Mesendoderm (in vitro differentiated cells): ENCODE results near the gene XPO5. TPM values are rescaled to one million over a fixed set of nuclear protein-coding genes. Genes with fewer than 3 reads are reported as not detected.

Experiments used
- DNase-seq: peaks from one replicate; pipeline ENCODE4 v3.0.0; 2013
- H2AK5ac ChIP-seq: 2 replicates; pipeline ENCODE4 v1.6.1; 2013; ENCODE audit warnings: low read length, inconsistent platforms
- H2BK120ac ChIP-seq: 2 replicates; pipeline ENCODE4 v1.6.1; 2013; ENCODE audit warnings: low read depth, mild to moderate bottlenecking, low read length, moderate library complexity, mixed read lengths
- H2BK15ac ChIP-seq: replicated peaks from 2 replicates; pipeline ENCODE4 v1.6.1; 2013; ENCODE audit warnings: low read depth, mild to moderate bottlenecking, moderate library complexity
- H2BK5ac ChIP-seq: 2 replicates; pipeline ENCODE4 v1.6.1; 2013; ENCODE audit warnings: low read length, inconsistent platforms
- H3K18ac ChIP-seq: 2 replicates; pipeline ENCODE4 v1.6.1; 2013; ENCODE audit warnings: mild to moderate bottlenecking, low read length, mixed read lengths
- H3K23ac ChIP-seq: one replicate; pipeline ENCODE4 v1.6.1; 2013; ENCODE audit warnings: low read length
- H3K27ac ChIP-seq: 2 replicates; pipeline ENCODE4 v1.5.1; 2013; ENCODE audit warnings: low read depth, mild to moderate bottlenecking, inconsistent platforms, low read length, moderate library complexity
- H3K27me3 ChIP-seq: 2 replicates; pipeline ENCODE4 v1.6.1; 2013; ENCODE audit warnings: low read length, control low read depth, mild to moderate bottlenecking, inconsistent platforms; ENCODE audit not compliant: insufficient read depth, poor library complexity
- H3K36me3 ChIP-seq: 2 replicates; pipeline ENCODE4 v1.6.1; 2013; ENCODE audit warnings: low read length, inconsistent platforms; ENCODE audit not compliant: control insufficient read depth, insufficient read depth
- H3K4ac ChIP-seq: one replicate; pipeline ENCODE4 v1.6.1; 2013; ENCODE audit warnings: low read depth, mild to moderate bottlenecking, low read length, moderate library complexity
- H3K4me1 ChIP-seq: 2 replicates; pipeline ENCODE4 v1.6.1; 2013; ENCODE audit warnings: low read depth, low read length, inconsistent platforms; ENCODE audit not compliant: control insufficient read depth
- H3K4me2 ChIP-seq: 2 replicates; pipeline ENCODE4 v1.6.1; 2013; ENCODE audit warnings: low read length
- H3K4me3 ChIP-seq: 2 replicates; pipeline ENCODE4 v1.5.1; 2013; ENCODE audit warnings: mild to moderate bottlenecking, low read length
- H3K56ac ChIP-seq: one replicate; pipeline ENCODE4 v1.6.1; 2013; ENCODE audit warnings: low read length
- H3K79me1 ChIP-seq: 2 replicates; pipeline ENCODE4 v1.6.1; 2013; ENCODE audit warnings: low read length, inconsistent platforms
- H3K79me2 ChIP-seq: 2 replicates; pipeline ENCODE4 v1.6.1; 2013; ENCODE audit warnings: mild to moderate bottlenecking, low read length; ENCODE audit not compliant: control insufficient read depth, insufficient read depth
- H3K9ac ChIP-seq: 2 replicates; pipeline ENCODE4 v1.6.1; 2013; ENCODE audit warnings: low read length, inconsistent platforms
- H4K5ac ChIP-seq: one replicate; pipeline ENCODE4 v1.6.1; 2013; ENCODE audit warnings: low read length
- H4K8ac ChIP-seq: one replicate; pipeline ENCODE4 v1.6.1; 2013; ENCODE audit warnings: low read depth, mild to moderate bottlenecking, control low read depth, low read length, moderate library complexity
- WGBS: extraction: QIAGEN DNeasy Blood & Tissue Kit; methylation state at CpG from one replicate; pipeline ENCODE4 v1.1.7; 2013; ENCODE audit warnings: low lambda C conversion rate, missing lambda C conversion rate; ENCODE audit not compliant: insufficient coverage; ENCODE audit errors: extremely low coverage; 5-methylcytosine and 5-hydroxymethylcytosine counted together
- small RNA-seq: library from polyadenylated mRNA; stranded (forward); fragments of <200 nt; extraction: miRNeasy Mini kit (QIAGEN cat#:217004); gene quantifications from one replicate; pipeline ENCODE3, GENCODE V24; 2013; ENCODE audit not compliant: insufficient read depth

Gene XPO5

GRCh38 chr6:43476746-43477145 lies 99.1 kb downstream of the XPO5 start:
- Histone ChIP-seq H3K23ac (no peak overlapping the region), H2AK5ac (no peak overlapping the region), H4K8ac (no peak overlapping the region), H4K5ac (no peak overlapping the region), H3K36me3 (no peaks in the 10 kb centered on the region), H3K4me3 (no peak overlapping the region), H3K56ac (peak overlapping the region; percentile 76), H3K4ac (no peak overlapping the region), H3K4me1 (peaks cover 9% of the 10 kb centered on the region), H2BK5ac (no peak overlapping the region), H3K79me2 (peaks cover 17% of the 10 kb centered on the region), H2BK120ac (no peak overlapping the region), H3K9ac (peak overlapping the region; percentile 63), H3K27me3 (no peaks in the 10 kb centered on the region), H3K79me1 (peaks cover 16% of the 10 kb centered on the region), H3K18ac (no peak overlapping the region), H3K4me2 (peak overlapping the region; percentile 37), H2BK15ac (no peak overlapping the region), H3K27ac (no peak overlapping the region)
- no peak for DNase-seq
- no CpG with 5 or more reads among the region's 2 CpGs for WGBS

- Histone ChIP-seq H3K4ac (no peak overlapping the region), H3K4me3 (no peak overlapping the region), H4K5ac (no peak overlapping the region)
Observed at GRCh38 chr6:43475516-43475915, 100.3 kb downstream of the XPO5 start.

GRCh38 chr6:43472515-43472914 lies 103.3 kb downstream of the XPO5 start:
- Histone ChIP-seq H3K79me2 (no peaks in the 10 kb centered on the region), H3K4me3 (no peak overlapping the region)
- no peak for DNase-seq

More at GRCh38 chr6:43475516-43475915, 100.3 kb downstream of the XPO5 start:
- H2BK5ac ChIP-seq, result no peak overlapping the region
- H3K79me1 ChIP-seq, result peaks cover 15% of the 10 kb centered on the region
- H3K79me2 ChIP-seq, result peaks cover 17% of the 10 kb centered on the region
- no peak for DNase-seq
- peaks cover 9% of the 10 kb centered on the region for H3K4me1 ChIP-seq
- no peak overlapping the region for H3K23ac ChIP-seq
- H3K27me3 ChIP-seq, result no peaks in the 10 kb centered on the region
- H3K9ac ChIP-seq, result no peak overlapping the region
- no peak overlapping the region for H3K18ac ChIP-seq
- no peak overlapping the region for H2BK15ac ChIP-seq
- H3K27ac ChIP-seq, result no peak overlapping the region
- H2BK120ac ChIP-seq, result no peak overlapping the region
- H2AK5ac ChIP-seq, result no peak overlapping the region
- no peak overlapping the region for H3K4me2 ChIP-seq
- no peaks in the 10 kb centered on the region for H3K36me3 ChIP-seq
- H4K8ac ChIP-seq, result no peak overlapping the region
- peak overlapping the region; percentile 15 for H3K56ac ChIP-seq
- no CpG with 5 or more reads among the region's 6 CpGs for WGBS

More at GRCh38 chr6:43472515-43472914, 103.3 kb downstream of the XPO5 start:
- H3K27me3 ChIP-seq, result no peaks in the 10 kb centered on the region
- H2AK5ac ChIP-seq, result no peak overlapping the region
- peaks cover 6% of the 10 kb centered on the region for H3K4me1 ChIP-seq
- H2BK5ac ChIP-seq, result no peak overlapping the region
- no peak overlapping the region for H3K4me2 ChIP-seq
- H4K8ac ChIP-seq, result no peak overlapping the region
- WGBS, result no CpG with 5 or more reads among the region's 4 CpGs
- no peak overlapping the region for H3K4ac ChIP-seq
- H3K18ac ChIP-seq, result no peak overlapping the region
- H3K23ac ChIP-seq, result no peak overlapping the region
- no peaks in the 10 kb centered on the region for H3K79me1 ChIP-seq
- no peak overlapping the region for H2BK120ac ChIP-seq
- H2BK15ac ChIP-seq, result no peak overlapping the region
- no peak overlapping the region for H3K27ac ChIP-seq
- H3K36me3 ChIP-seq, result no peaks in the 10 kb centered on the region
- no peak overlapping the region for H4K5ac ChIP-seq
- no peak overlapping the region for H3K9ac ChIP-seq
- H3K56ac ChIP-seq, result no peak overlapping the region

Small RNAs within 50 kb of the gene (small RNA-seq; reads per million reads assigned to genes)
- not detected for gene RF00426
- gene RNU6-1113P, result not detected
